GM23338 (cell line): Measurements from ENCODE around the gene SIGLEC12. TPM values are rescaled to one million over a fixed set of nuclear protein-coding genes. Genes with fewer than 3 reads are reported as not detected.

Experiments used
- ATAC-seq: fragments of 200-7000 bp; cut with Tn5 transposase; 3 replicates; pipeline ENCODE4 v1.9.1; 2020
- DNase-seq: peaks from one replicate; pipeline ENCODE4 v3.0.0-alpha.2; 2015; ENCODE audit warnings: low spot score
- H2AFZ ChIP-seq: fragments of 200-600 bp; sonication (generic); 2 replicates; pipeline ENCODE4 v1.8.0; 2016; ENCODE audit warnings: antibody characterized with exemption, mild to moderate bottlenecking, moderate library complexity
- H3F3A ChIP-seq: fragments of 200-600 bp; sonication (generic); replicated peaks from 2 replicates; pipeline ENCODE4 v1.8.0; 2017; ENCODE audit warnings: antibody characterized with exemption, mixed run types, low read depth
- H3K27ac ChIP-seq: fragments of 200-600 bp; sonication (generic); 2 replicates; pipeline ENCODE4 v1.6.1; 2016; ENCODE audit warnings: low read depth
- H3K27me3 ChIP-seq: fragments of 200-600 bp; sonication (generic); 2 replicates; pipeline ENCODE4 v1.8.0; 2016; ENCODE audit warnings: mild to moderate bottlenecking, mixed run types, moderate library complexity; ENCODE audit not compliant: insufficient read depth
- H3K36me3 ChIP-seq: fragments of 200-600 bp; sonication (generic); 2 replicates; pipeline ENCODE4 v1.8.0; 2016; ENCODE audit warnings: mild to moderate bottlenecking; ENCODE audit not compliant: insufficient read depth
- H3K4me1 ChIP-seq: fragments of 200-600 bp; sonication (generic); 2 replicates; pipeline ENCODE4 v1.8.0; 2016; ENCODE audit warnings: mild to moderate bottlenecking, moderate library complexity; ENCODE audit not compliant: insufficient read depth
- H3K4me2 ChIP-seq: fragments of 200-600 bp; sonication (generic); 2 replicates; pipeline ENCODE4 v1.7.1; 2017; ENCODE audit warnings: mixed run types
- H3K4me3 ChIP-seq: fragments of 200-600 bp; sonication (generic); 2 replicates; pipeline ENCODE4 v1.6.1; 2016; ENCODE audit warnings: mixed run types
- H3K79me2 ChIP-seq: fragments of 200-600 bp; sonication (generic); replicated peaks from 2 replicates; pipeline ENCODE4 v1.8.0; 2017; ENCODE audit warnings: mild to moderate bottlenecking; ENCODE audit not compliant: insufficient read depth
- H3K9me2 ChIP-seq: fragments of 200-600 bp; sonication (generic); 2 replicates; pipeline ENCODE4 v1.8.0; 2017; ENCODE audit not compliant: insufficient read depth
- H4K20me1 ChIP-seq: fragments of 200-600 bp; sonication (generic); replicated peaks from 2 replicates; pipeline ENCODE4 v1.8.0; 2017; ENCODE audit warnings: mild to moderate bottlenecking; ENCODE audit not compliant: insufficient read depth
- H3K27ac Mint-ChIP-seq: 2 replicates; pipeline ENCODE4 v1.8.0; 2020; ENCODE audit warnings: inconsistent platforms, mild to moderate bottlenecking, moderate library complexity, mixed read lengths
- H3K27me3 Mint-ChIP-seq: 3 replicates; pipeline ENCODE4 v1.8.0; 2022; ENCODE audit warnings: low read depth, mild to moderate bottlenecking, moderate library complexity, mixed read lengths, inconsistent platforms; ENCODE audit not compliant: insufficient read depth, poor library complexity
- H3K36me3 Mint-ChIP-seq: 3 replicates; pipeline ENCODE4 v1.8.0; 2021; ENCODE audit warnings: low read depth, mild to moderate bottlenecking, inconsistent platforms, moderate library complexity, mixed read lengths
- H3K4me1 Mint-ChIP-seq: 3 replicates; pipeline ENCODE4 v1.8.0; 2020; ENCODE audit warnings: mild to moderate bottlenecking, inconsistent platforms, mixed read lengths
- H3K4me3 Mint-ChIP-seq: 3 replicates; pipeline ENCODE4 v1.8.0; 2021; ENCODE audit warnings: moderate library complexity, mild to moderate bottlenecking, inconsistent platforms, mixed read lengths
- H3K9me3 Mint-ChIP-seq: 3 replicates; pipeline ENCODE4 v1.8.0; 2020; ENCODE audit warnings: moderate library complexity, mild to moderate bottlenecking, inconsistent platforms, mixed read lengths
- CREB1 ChIP-seq: fragments of 250-450 bp; sonication (Bioruptor Pico); IDR thresholded peaks from 2 replicates; pipeline ENCODE4 v1.5.0; 2020; ENCODE audit warnings: low read depth, mild to moderate bottlenecking, moderate library complexity
- EZH2 ChIP-seq: fragments of 200-600 bp; sonication (generic); IDR thresholded peaks from one replicate; pipeline ENCODE4 v1.8.0; 2017; ENCODE audit warnings: antibody characterized with exemption, mild to moderate bottlenecking, low read depth; ENCODE audit not compliant: unreplicated experiment
- EZH2phosphoT487 ChIP-seq: fragments of 200-600 bp; sonication (generic); IDR thresholded peaks from one replicate; pipeline ENCODE4 v1.8.1; 2018; ENCODE audit warnings: antibody characterized with exemption; ENCODE audit not compliant: unreplicated experiment
- JUNB ChIP-seq: IDR thresholded peaks from one replicate; pipeline ENCODE4 v1.6.1; 2016; ENCODE audit warnings: antibody characterized with exemption; ENCODE audit not compliant: unreplicated experiment
- NANOG ChIP-seq: IDR thresholded peaks from 2 replicates; pipeline ENCODE4 v1.6.1; 2016; ENCODE audit warnings: antibody characterized with exemption, borderline replicate concordance
- POLR2AphosphoS5 ChIP-seq: IDR thresholded peaks from 2 replicates; pipeline ENCODE4 v1.6.1; 2016; ENCODE audit warnings: antibody characterized with exemption, low read depth
- STAT1 ChIP-seq: IDR thresholded peaks from one replicate; pipeline ENCODE4 v1.6.1; 2016; ENCODE audit warnings: antibody characterized with exemption; ENCODE audit not compliant: unreplicated experiment
- ZNF114 ChIP-seq: fragments of 250-450 bp; sonication (Bioruptor Pico); IDR thresholded peaks from 2 replicates; pipeline ENCODE4 v1.5.0; 2020; ENCODE audit warnings: mild to moderate bottlenecking, moderate library complexity
- ZNF331 ChIP-seq: fragments of 250-450 bp; sonication (Bioruptor Pico); IDR thresholded peaks from 2 replicates; pipeline ENCODE4 v1.5.0; 2020; ENCODE audit warnings: low read depth, mild to moderate bottlenecking, moderate library complexity
- polyA plus RNA-seq: library from polyadenylated mRNA; unstranded; fragments of >200 nt; fragmentation: Nextera tagmentation; extraction: Ambion mirVana; gene quantifications from 2 replicates; pipeline ENCODE4 v1.2.1, GENCODE V29; 2016
- total RNA-seq: library from RNA; depleted of rRNA; stranded (reverse); fragments of >200 nt; shearing (Covaris generic); gene quantifications from 2 replicates; pipeline ENCODE4 v1.2.3, GENCODE V29; 2014
- TF ChIP-seq, protein P1 (sequence below): IDR thresholded peaks from 2 replicates; pipeline ENCODE4 v1.6.1; 2016; ENCODE audit warnings: antibody characterized with exemption
- TF ChIP-seq, protein P2 (sequence below), 2 experiments: fragments of 200-600 bp in 1 of 2; sonication (generic) in 1 of 2; conservative IDR thresholded peaks; 2 replicates each; pipeline versions ENCODE4 v1.5.1 to v1.6.1; 2016 to 2017; ENCODE audit warnings: antibody characterized with exemption in 2 of 2, low read depth in 2 of 2, mild to moderate bottlenecking in 2 of 2, moderate library complexity in 1 of 2
- TF ChIP-seq, protein P3 (sequence below): IDR thresholded peaks from one replicate; pipeline ENCODE4 v1.6.1; 2018; ENCODE audit warnings: antibody characterized with exemption; ENCODE audit not compliant: unreplicated experiment

SIGLEC12 gene
- total and polyA plus RNA-seq, 2 experiments from 2014 or later = not detected

DNA sequence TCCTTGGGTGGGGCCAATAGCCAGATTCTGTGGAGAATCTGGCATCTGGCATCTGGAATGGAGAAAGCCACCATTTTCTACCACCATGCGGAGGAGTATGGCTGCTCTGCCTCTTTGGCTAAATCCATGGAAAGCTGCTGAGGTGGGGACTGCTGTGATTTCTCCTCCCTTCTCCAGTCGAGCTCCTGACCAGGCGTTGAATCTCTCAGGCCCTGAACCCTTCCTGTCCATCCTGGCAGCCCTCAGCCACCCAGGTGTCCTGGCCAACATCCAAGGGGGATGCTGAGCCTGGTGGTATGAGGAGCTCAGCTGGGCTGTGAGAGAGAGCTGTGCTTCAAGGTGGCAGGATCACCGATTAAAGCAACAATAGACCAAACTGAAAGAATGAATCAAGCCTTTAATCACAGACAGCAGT is 47.3 kb upstream of the SIGLEC12 start:
- TF ChIP-seq, protein P1, sequence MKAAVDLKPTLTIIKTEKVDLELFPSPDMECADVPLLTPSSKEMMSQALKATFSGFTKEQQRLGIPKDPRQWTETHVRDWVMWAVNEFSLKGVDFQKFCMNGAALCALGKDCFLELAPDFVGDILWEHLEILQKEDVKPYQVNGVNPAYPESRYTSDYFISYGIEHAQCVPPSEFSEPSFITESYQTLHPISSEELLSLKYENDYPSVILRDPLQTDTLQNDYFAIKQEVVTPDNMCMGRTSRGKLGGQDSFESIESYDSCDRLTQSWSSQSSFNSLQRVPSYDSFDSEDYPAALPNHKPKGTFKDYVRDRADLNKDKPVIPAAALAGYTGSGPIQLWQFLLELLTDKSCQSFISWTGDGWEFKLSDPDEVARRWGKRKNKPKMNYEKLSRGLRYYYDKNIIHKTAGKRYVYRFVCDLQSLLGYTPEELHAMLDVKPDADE = no peak
- TF ChIP-seq EZH2phosphoT487 (no peak), ZNF331 (no peak), NANOG (no peak), STAT1 (no peak), ZNF114 (no peak)
- TF ChIP-seq, protein P2, sequence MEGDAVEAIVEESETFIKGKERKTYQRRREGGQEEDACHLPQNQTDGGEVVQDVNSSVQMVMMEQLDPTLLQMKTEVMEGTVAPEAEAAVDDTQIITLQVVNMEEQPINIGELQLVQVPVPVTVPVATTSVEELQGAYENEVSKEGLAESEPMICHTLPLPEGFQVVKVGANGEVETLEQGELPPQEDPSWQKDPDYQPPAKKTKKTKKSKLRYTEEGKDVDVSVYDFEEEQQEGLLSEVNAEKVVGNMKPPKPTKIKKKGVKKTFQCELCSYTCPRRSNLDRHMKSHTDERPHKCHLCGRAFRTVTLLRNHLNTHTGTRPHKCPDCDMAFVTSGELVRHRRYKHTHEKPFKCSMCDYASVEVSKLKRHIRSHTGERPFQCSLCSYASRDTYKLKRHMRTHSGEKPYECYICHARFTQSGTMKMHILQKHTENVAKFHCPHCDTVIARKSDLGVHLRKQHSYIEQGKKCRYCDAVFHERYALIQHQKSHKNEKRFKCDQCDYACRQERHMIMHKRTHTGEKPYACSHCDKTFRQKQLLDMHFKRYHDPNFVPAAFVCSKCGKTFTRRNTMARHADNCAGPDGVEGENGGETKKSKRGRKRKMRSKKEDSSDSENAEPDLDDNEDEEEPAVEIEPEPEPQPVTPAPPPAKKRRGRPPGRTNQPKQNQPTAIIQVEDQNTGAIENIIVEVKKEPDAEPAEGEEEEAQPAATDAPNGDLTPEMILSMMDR (conservative IDR thresholded peaks at IDR 0.05; ENCODE audit: low read depth in 2 of 2) = no peak
- TF ChIP-seq, protein P3, sequence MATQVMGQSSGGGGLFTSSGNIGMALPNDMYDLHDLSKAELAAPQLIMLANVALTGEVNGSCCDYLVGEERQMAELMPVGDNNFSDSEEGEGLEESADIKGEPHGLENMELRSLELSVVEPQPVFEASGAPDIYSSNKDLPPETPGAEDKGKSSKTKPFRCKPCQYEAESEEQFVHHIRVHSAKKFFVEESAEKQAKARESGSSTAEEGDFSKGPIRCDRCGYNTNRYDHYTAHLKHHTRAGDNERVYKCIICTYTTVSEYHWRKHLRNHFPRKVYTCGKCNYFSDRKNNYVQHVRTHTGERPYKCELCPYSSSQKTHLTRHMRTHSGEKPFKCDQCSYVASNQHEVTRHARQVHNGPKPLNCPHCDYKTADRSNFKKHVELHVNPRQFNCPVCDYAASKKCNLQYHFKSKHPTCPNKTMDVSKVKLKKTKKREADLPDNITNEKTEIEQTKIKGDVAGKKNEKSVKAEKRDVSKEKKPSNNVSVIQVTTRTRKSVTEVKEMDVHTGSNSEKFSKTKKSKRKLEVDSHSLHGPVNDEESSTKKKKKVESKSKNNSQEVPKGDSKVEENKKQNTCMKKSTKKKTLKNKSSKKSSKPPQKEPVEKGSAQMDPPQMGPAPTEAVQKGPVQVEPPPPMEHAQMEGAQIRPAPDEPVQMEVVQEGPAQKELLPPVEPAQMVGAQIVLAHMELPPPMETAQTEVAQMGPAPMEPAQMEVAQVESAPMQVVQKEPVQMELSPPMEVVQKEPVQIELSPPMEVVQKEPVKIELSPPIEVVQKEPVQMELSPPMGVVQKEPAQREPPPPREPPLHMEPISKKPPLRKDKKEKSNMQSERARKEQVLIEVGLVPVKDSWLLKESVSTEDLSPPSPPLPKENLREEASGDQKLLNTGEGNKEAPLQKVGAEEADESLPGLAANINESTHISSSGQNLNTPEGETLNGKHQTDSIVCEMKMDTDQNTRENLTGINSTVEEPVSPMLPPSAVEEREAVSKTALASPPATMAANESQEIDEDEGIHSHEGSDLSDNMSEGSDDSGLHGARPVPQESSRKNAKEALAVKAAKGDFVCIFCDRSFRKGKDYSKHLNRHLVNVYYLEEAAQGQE = no peak
- no peaks in the 10 kb centered on the region for H3K9me2 ChIP-seq
- DNase-seq (no peak), ATAC-seq (no peak)
- no peaks in the 10 kb centered on the region for H3K27me3 ChIP-seq
- Mint-ChIP-seq H3K4me1 (peaks cover 7% of the 10 kb centered on the region; the same call in 1 of the 3 replicates), H3K4me3 (no peak overlapping the region), H3K27ac (no peak overlapping the region), H3K9me3 (peaks cover 78% of the 10 kb centered on the region), H3K36me3 (peaks cover 12% of the 10 kb centered on the region), H3K27me3 (peaks cover 11% of the 10 kb centered on the region)
- H3K4me1 ChIP-seq = peaks cover 10% of the 10 kb centered on the region
- H4K20me1 ChIP-seq = no peaks in the 10 kb centered on the region
- no peaks in the 10 kb centered on the region for H3K36me3 ChIP-seq
- H3F3A ChIP-seq = no peaks in the 10 kb centered on the region
- H3K4me3 ChIP-seq = no peak overlapping the region
- H3K4me2 ChIP-seq = no peak overlapping the region
- H3K79me2 ChIP-seq = no peaks in the 10 kb centered on the region
- H2AFZ ChIP-seq = no peak overlapping the region
- no peak overlapping the region for H3K27ac ChIP-seq

DNA sequence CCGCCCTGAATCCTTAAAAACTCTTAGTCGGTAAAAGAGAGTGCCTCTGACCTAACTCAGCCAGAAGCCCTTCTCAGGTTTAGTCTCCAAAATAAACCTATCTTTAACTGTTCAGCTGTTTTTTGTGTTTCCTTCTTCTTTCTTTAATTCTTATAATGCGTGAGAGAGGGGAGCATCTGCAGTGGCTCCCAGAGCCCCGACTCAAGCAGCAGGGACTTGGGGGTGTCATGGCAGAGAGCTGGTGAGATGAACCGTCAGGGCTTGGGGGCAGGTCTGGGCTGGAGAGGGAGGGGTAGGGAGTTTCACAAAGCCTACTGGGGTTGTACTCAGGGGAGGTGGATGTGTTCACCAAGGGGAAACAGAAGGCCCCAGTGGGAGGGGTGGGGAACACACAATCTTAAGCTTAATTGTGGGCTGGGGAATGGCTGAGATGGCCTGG is 46.6 kb upstream of the SIGLEC12 start:
- no peak overlapping the region for H3K4me3 Mint-ChIP-seq
- ATAC-seq = no peak
- TF ChIP-seq CREB1 (CRISPR knock-in tag) = no peak
- no peak for TF ChIP-seq POLR2AphosphoS5
- TF ChIP-seq EZH2 = no peak
- TF ChIP-seq JUNB = no peak
- TF ChIP-seq EZH2phosphoT487 = no peak
- no peak for TF ChIP-seq ZNF331
- TF ChIP-seq, protein P3 = no peak
- no peak for TF ChIP-seq ZNF114

More for the DNA sequence above, 46.6 kb upstream of the SIGLEC12 start:
- Histone ChIP-seq H3K36me3 (no peaks in the 10 kb centered on the region), H2AFZ (no peak overlapping the region), H4K20me1 (no peaks in the 10 kb centered on the region), H3K9me2 (no peaks in the 10 kb centered on the region), H3K4me3 (no peak overlapping the region), H3K4me2 (no peak overlapping the region), H3F3A (no peaks in the 10 kb centered on the region), H3K27me3 (no peaks in the 10 kb centered on the region), H3K4me1 (peaks cover 5% of the 10 kb centered on the region; the same call in 1 of the 2 replicates), H3K79me2 (no peaks in the 10 kb centered on the region), H3K27ac (no peak overlapping the region)
- H3K4me1 Mint-ChIP-seq = peaks cover 7% of the 10 kb centered on the region; the same call in 1 of the 3 replicates
- H3K9me3 Mint-ChIP-seq = peaks cover 82% of the 10 kb centered on the region
- DNase-seq = no peak
- H3K27ac Mint-ChIP-seq = no peak overlapping the region
- peaks cover 16% of the 10 kb centered on the region for H3K36me3 Mint-ChIP-seq
- peaks cover 11% of the 10 kb centered on the region for H3K27me3 Mint-ChIP-seq
